K562 (cell line): Measurements from ENCODE around the gene CD55. TPM values are rescaled to one million over a fixed set of nuclear protein-coding genes. Genes with fewer than 3 reads are reported as not detected.

Source experiments
- CC2D1A ChIP-seq: fragments of 450-650 bp; IDR thresholded peaks from 2 replicates; pipeline ENCODE4 v1.6.1; 2017; ENCODE audit warnings: mild to moderate bottlenecking
- CTBP1 ChIP-seq: fragments of 450-650 bp; IDR thresholded peaks from 2 replicates; pipeline ENCODE4 v1.6.1; 2016; ENCODE audit warnings: borderline replicate concordance
- DIDO1 ChIP-seq: fragments of 450-650 bp; IDR thresholded peaks from 2 replicates; pipeline ENCODE4 v1.6.1; 2016; ENCODE audit warnings: low read depth, missing biosample characterization, missing genetic modification characterization
- FIP1L1 ChIP-seq: fragments of 200-400 bp; formaldehyde crosslinking; IDR thresholded peaks from 2 replicates; pipeline ENCODE4 v1.6.1; 2018; ENCODE audit warnings: mild to moderate bottlenecking, low read depth, low read length; ENCODE audit not compliant: poor library complexity, severe bottlenecking
- IFI16 ChIP-seq: fragments of 250-450 bp; sonication (Bioruptor Pico); IDR thresholded peaks from 2 replicates; pipeline ENCODE4 v2.1.2; 2022; ENCODE audit warnings: mild to moderate bottlenecking, inconsistent platforms
- KLF1 ChIP-seq: fragments of 450-650 bp; IDR thresholded peaks from 2 replicates; pipeline ENCODE4 v1.6.1; 2016; ENCODE audit warnings: missing genetic modification characterization, missing compliant biosample characterization
- MAFG ChIP-seq: fragments of 450-650 bp; conservative IDR thresholded peaks from 2 replicates; pipeline ENCODE4 v1.6.1; 2016; ENCODE audit warnings: missing genetic modification characterization, missing compliant biosample characterization
- NKRF ChIP-seq: fragments of 450-650 bp; IDR thresholded peaks from 2 replicates; pipeline ENCODE4 v1.6.1; 2016; ENCODE audit warnings: borderline replicate concordance
- RFX7 ChIP-seq: fragments of 250-450 bp; sonication (Bioruptor Pico); IDR thresholded peaks from 2 replicates; pipeline ENCODE4 v1.5.1; 2021; ENCODE audit warnings: mild to moderate bottlenecking
- SAP30 ChIP-seq: fragments of 200-600 bp; sonication (generic); IDR thresholded peaks from 2 replicates; pipeline ENCODE4 v1.6.1; 2012; ENCODE audit warnings: borderline replicate concordance, low read depth, mild to moderate bottlenecking, moderate library complexity, low read length, control low read depth, inconsistent platforms; ENCODE audit not compliant: insufficient read depth, poor library complexity, severe bottlenecking
- THRB ChIP-seq: fragments of 450-650 bp; formaldehyde crosslinking; conservative IDR thresholded peaks from 2 replicates; pipeline ENCODE4 v1.4.0; 2022; ENCODE audit warnings: mild to moderate bottlenecking, missing genetic modification characterization
- ZNF134 ChIP-seq: fragments of 250-450 bp; sonication (Bioruptor Pico); conservative IDR thresholded peaks from 2 replicates; pipeline ENCODE4 v1.4.0; 2020
- ZNF318 ChIP-seq, 2 experiments: fragments of 450-650 bp; IDR thresholded peaks; 2 replicates each; pipeline ENCODE4 v1.6.1; 2016; ENCODE audit warnings: mild to moderate bottlenecking in 2 of 2, borderline replicate concordance in 1 of 2, low read depth in 1 of 2, moderate library complexity in 1 of 2
- ZNF347 ChIP-seq: fragments of 450-650 bp; formaldehyde crosslinking; IDR thresholded peaks from 2 replicates; pipeline ENCODE4 v1.4.0; 2020; ENCODE audit warnings: low read depth, mild to moderate bottlenecking, moderate library complexity
- polyA plus RNA-seq, 8 experiments: library from polyadenylated mRNA; depleted of rRNA in 4 of 8; stranded (reverse) in 5 of 8; unstranded in 3 of 8; fragments of >200 nt; fragmentation: Nextera tagmentation in 2 of 8; fragmentation: Illumina TruSeq in 1 of 8; extraction: Ambion mirVana in 2 of 8; extraction: Trizol in 1 of 8; gene quantifications; 2 replicates each; pipeline versions ENCODE4 v1.2.1 to v1.2.3, GENCODE V29; 2011 to 2014; ENCODE audit warnings: inconsistent platforms in 1 of 8, missing spikeins in 1 of 8
- total RNA-seq, 7 experiments: library from RNA; depleted of rRNA in 6 of 7; stranded (reverse); fragments of >200 nt in 6 of 7; fragmentation: Illumina TruSeq in 2 of 7; extraction: Trizol in 2 of 7; gene quantifications; 2 replicates each; pipeline versions ENCODE4 v1.2.1 to v1.2.3, GENCODE V29; 2011 to 2021; ENCODE audit warnings: low replicate concordance in 1 of 7

Gene CD55
- total and polyA plus RNA-seq, 9 of the 15 experiments (the other 6 are each of a cell fraction or from before 2014, with no cell fraction given): 17.7 to 150 (median 97.0) TPM

- TF ChIP-seq ZNF318 (IDR thresholded peaks at IDR 0.05; ENCODE audit: borderline replicate concordance in 1 of 2, low read depth in 1 of 2) (peak in 1 of 2 experiments; percentile 85; a peak in 2 of 4 replicates), CC2D1A (0 out of 2 replicates have a peak, but pooled peaks have one; percentile 16), CTBP1 (peak; percentile 97), ZNF347 (CRISPR knock-in tag) (no peak), THRB (CRISPR knock-in tag) (no peak), MAFG (tag) (no peak), FIP1L1 (no peak), ZNF134 (CRISPR knock-in tag) (no peak), NKRF (peak; percentile 71; the same call in 1 of the 2 replicates), IFI16 (no peak), RFX7 (CRISPR knock-in tag) (no peak), DIDO1 (tag) (peak; percentile 63; the same call in 1 of the 2 replicates), KLF1 (tag) (peak; percentile 96), SAP30 (no peak)
These were observed at the start of gene CD55 (continued) for GRCh38 chr1:207321079-207321789.
